CD4-positive, alpha-beta T cell treated with Interleukin-2 at 100 ng/mL for 4 hours (primary cell): ENCODE results near the gene KIF1C.

ENCODE experiments used
- DNase-seq: peaks from one replicate; pipeline ENCODE4 v3.0.0-alpha.2; 2020; ENCODE audit warnings: low spot score

KIF1C gene

GRCh38 chr17:4969047-4969550 lies 28.7 kb upstream of the KIF1C start:
- peak; percentile 43 for DNase-seq

- no peak for DNase-seq
These were observed 28.1 kb upstream of the KIF1C start for GRCh38 chr17:4969551-4970173.

GRCh38 chr17:4970273-4970672 lies 27.5 kb upstream of the KIF1C start:
- no peak for DNase-seq

- no peak for DNase-seq
These were observed 25.9 kb upstream of the KIF1C start for GRCh38 chr17:4971826-4972225.

GRCh38 chr17:4972322-4972721 lies 25.4 kb upstream of the KIF1C start:
- DNase-seq = no peak

- DNase-seq = no peak
These were observed 25.0 kb upstream of the KIF1C start for GRCh38 chr17:4972752-4973151.

- DNase-seq = no peak
These were observed 24.3 kb upstream of the KIF1C start for GRCh38 chr17:4973256-4974114.

GRCh38 chr17:4974115-4974670 lies 23.6 kb upstream of the KIF1C start:
- DNase-seq = no peak

- DNase-seq = no peak
These were observed 19.0 kb upstream of the KIF1C start for GRCh38 chr17:4978726-4979125.

GRCh38 chr17:4980644-4981216 lies 17.0 kb upstream of the KIF1C start:
- peak; percentile 74 for DNase-seq

- DNase-seq = no peak
These were observed 15.4 kb upstream of the KIF1C start for GRCh38 chr17:4982305-4982704.

- no peak for DNase-seq
These were observed 11.3 kb upstream of the KIF1C start for GRCh38 chr17:4986403-4986802.

GRCh38 chr17:4986951-4987766 lies 10.6 kb upstream of the KIF1C start, which contains the start of gene CAMTA2:
Gene CAMTA2 (minus strand): TSS chr17:4987675. CDS start chr17:4986222, 1,453 bp downstream.
- DNase-seq = peak; percentile 85

- DNase-seq = no peak
These were observed 9.8 kb upstream of the KIF1C start for GRCh38 chr17:4987767-4988567.

GRCh38 chr17:4994081-4994595 lies 3.6 kb upstream of the KIF1C start:
- DNase-seq = no peak

GRCh38 chr17:4998027-4998731 lies 429 bp downstream of the KIF1C start:
- DNase-seq = no peak

- no peak for DNase-seq
These were observed 1.1 kb downstream of the KIF1C start for GRCh38 chr17:4998732-4999429.

- no peak for DNase-seq
These were observed 1.8 kb downstream of the KIF1C start for GRCh38 chr17:4999430-5000093.

GRCh38 chr17:5000237-5000639 lies 2.5 kb downstream of the KIF1C start:
- DNase-seq = no peak
